Suprapubic skin (tissue), 3 donors: ENCODE measurements around the gene MIPOL1.

Experiments
- CTCF ChIP-seq, 2 donors: fragments of 200-600 bp in 1 of 2; fragments of 450-650 bp in 1 of 2; sonication (generic) in 1 of 2; IDR thresholded peaks; one replicate each; pipeline ENCODE4 v1.5.1; 2016 to 2019; ENCODE audit warnings: antibody characterized with exemption in 2 of 2, mild to moderate bottlenecking in 1 of 2, moderate library complexity in 1 of 2
- POLR2A ChIP-seq, 2 donors: fragments of 450-650 bp; IDR thresholded peaks; one replicate each; pipeline ENCODE4 v1.6.1; 2017; ENCODE audit warnings: antibody characterized with exemption in 2 of 2, mild to moderate bottlenecking in 2 of 2, moderate library complexity in 2 of 2

- TF ChIP-seq CTCF (IDR thresholded peaks at IDR 0.05): no peak
- no peak for TF ChIP-seq POLR2A (IDR thresholded peaks at IDR 0.05)
Observed at GRCh38 chr14:37279818-37280217, 82.1 kb downstream of the MIPOL1 start.
